Measurements from ENCODE around the gene MOCS2.

The MOCS2 gene

DNA sequence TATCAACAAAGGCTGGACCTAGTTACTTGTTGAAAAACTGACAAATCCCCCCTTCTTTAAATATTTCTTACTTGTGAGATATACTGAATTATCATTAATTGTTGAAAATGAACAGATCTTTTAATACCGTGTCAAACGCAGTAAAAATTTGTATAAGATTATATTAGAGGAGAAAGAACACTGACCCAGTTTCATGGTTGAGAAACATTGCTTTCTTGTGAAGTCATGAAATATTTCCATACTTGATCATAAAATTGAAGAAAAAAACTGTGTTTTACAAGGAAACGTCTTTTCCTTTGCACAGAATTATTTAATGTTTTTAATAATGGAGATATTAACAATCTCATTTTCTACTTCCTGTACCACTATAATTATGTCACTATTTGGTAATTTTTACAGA, 45.8 kb downstream of the MOCS2 start:
- in situ Hi-C loops (cut with MboI; ENCODE audit: low pct_unique_long_range_greater_than_20kb, low sequenced_read_pairs) = no loop called here
- DNase-seq = no peak

DNA sequence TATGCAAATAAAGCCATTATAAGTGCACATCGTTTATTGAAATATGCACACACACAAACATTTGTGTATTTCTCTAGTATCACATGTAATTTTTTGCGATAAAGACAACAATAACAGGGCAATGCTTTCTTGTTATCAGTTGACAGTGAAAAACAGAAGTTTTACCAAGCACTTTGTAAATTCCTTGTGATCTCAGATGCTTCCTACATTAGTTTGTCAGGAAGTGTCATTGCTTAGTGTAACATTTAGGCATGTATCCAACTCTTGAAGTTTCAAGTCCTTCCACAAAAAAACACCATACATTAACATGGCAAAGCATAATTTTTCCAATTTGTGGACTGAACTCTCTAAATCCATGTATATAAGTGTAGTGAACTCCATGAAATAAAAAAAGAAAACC, 46.4 kb downstream of the MOCS2 start:
- DNase-seq = no peak
- in situ Hi-C loops (cut with MboI; ENCODE audit: low pct_unique_long_range_greater_than_20kb, low sequenced_read_pairs) = no loop called here

DNA sequence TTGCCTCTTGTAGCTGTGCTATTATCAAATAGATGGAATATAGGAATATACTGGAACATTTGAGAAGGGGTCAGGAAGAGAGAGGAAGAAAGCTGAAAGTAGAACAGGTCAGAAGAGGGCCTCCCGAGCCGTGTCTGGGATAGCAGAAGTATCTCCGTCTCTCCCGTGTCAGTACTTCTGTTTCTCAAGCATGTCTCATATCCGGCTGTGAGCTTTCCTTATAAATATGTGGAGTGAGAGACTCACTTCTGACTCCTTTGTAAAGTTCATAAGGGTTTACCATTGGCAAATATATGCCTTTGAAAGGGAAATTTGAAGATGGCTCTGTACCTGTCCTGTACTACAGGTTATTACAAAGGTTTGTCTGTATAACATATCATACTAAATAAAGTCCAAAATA, 50.3 kb downstream of the MOCS2 start:
- no peak for DNase-seq

DNA sequence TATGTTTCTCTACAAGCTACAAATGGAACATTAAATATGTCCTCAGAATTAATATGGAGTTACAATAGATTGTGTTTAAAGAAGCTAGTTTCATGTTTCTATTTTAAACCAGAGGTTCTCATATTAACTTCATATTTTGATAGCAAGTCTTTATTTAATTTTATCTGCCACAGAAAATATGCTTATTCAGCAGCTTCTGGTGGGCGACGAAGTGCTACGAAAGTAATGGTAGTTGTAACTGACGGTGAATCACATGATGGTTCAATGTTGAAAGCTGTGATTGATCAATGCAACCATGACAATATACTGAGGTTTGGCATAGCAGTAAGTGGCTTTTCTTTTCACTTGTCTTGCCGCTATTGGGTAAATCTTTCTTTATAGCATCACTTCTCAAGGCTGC, 54.2 kb downstream of the MOCS2 start:
- in situ Hi-C loops (cut with MboI; ENCODE audit: low pct_unique_long_range_greater_than_20kb, low sequenced_read_pairs) = no loop called here
- no peak for DNase-seq

More for the DNA sequence above, 50.3 kb downstream of the MOCS2 start:
- in situ Hi-C loops (cut with MboI; ENCODE audit: low pct_unique_long_range_greater_than_20kb, low sequenced_read_pairs) = no loop called here

DNA sequence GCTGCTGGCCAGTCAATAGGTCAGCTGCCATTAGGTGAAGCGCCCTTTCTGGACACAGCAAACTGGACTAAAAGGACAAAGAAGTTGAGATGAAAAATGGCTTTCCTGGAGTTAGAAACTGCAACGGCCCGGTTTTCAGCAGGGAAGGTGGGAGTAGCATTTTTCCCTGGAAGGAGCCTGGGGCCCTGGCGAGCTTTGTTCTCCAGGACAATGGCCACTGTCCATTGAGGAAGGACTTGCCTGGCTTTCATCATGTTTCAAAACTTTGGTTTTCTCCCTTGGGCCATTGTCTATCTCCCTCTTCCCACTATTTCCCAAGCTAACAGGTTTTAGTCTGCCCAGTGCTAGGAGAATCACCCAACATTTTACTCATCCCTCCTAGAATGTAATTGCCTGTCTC, 56.2 kb downstream of the MOCS2 start:
- in situ Hi-C loops (cut with MboI; ENCODE audit: low pct_unique_long_range_greater_than_20kb, low sequenced_read_pairs) = no loop called here
- DNase-seq = no peak

DNA sequence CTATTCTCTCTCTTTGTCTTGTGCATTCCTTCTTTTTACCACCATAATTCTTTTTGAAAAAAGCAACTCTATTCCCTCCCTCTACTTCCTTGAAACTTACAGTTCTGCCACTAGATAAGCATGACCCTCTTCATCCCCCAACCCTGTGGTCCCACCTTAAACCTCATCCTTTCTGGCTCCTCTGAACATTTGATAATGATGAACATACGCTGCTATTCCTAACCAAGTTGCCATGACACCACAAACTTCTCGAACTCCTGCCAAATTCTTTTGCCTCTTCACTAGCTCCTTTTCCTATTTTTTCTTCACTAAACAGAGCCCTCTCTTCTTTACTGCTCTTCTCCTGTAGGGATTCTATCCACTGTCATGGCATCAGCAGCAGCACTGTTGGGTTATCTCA, 57.1 kb downstream of the MOCS2 start:
- no peak for DNase-seq

DNA sequence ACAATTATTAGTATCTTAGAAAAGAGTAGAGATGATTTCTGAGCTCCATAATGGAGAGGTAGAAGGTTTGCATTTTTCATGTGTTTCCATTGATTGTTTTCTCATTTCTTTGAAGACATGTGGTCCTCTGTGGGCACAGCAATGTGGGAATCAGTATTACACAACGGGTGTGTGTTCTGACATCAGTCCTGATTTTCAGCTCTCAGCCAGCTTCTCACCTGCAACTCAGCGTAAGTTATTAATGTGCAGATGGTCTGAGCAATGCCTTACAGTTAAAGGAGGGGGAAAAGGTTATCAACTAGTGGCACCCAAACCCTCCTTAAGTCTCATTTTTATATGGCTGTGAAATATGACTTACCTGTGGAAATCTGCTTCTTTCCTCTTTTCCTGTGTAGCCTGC, 61.3 kb downstream of the MOCS2 start:
- no peak for DNase-seq
- in situ Hi-C loops (cut with MboI; ENCODE audit: low pct_unique_long_range_greater_than_20kb, low sequenced_read_pairs) = no loop called here

More for the DNA sequence above, 57.1 kb downstream of the MOCS2 start:
- in situ Hi-C loops (cut with MboI; ENCODE audit: low pct_unique_long_range_greater_than_20kb, low sequenced_read_pairs) = no loop called here

All from KBM-7 (cell line).